Large intestine (tissue), 3 donors: ENCODE measurements around the gene PYGM. TPM values are rescaled to one million over a fixed set of nuclear protein-coding genes. Genes with fewer than 3 reads are reported as not detected.

Experiments
- DNase-seq, 2 donors: peaks; one replicate each; pipeline versions ENCODE4 v3.0.0 to v3.0.0-alpha.2; 2013
- H3K27ac ChIP-seq: one replicate; pipeline ENCODE4 v1.5.1; 2013; ENCODE audit warnings: low read length
- H3K27me3 ChIP-seq: 2 replicates; pipeline ENCODE4 v1.6.1; 2013; ENCODE audit warnings: low read length; ENCODE audit not compliant: control insufficient read depth, insufficient read depth
- H3K36me3 ChIP-seq: 2 replicates; pipeline ENCODE4 v1.6.1; 2013; ENCODE audit warnings: low read length; ENCODE audit not compliant: control insufficient read depth, insufficient read depth
- H3K4me1 ChIP-seq: one replicate; pipeline ENCODE4 v1.6.1; 2013; ENCODE audit warnings: low read length; ENCODE audit not compliant: control insufficient read depth, insufficient read depth
- H3K4me3 ChIP-seq: one replicate; pipeline ENCODE4 v1.5.1; 2013; ENCODE audit warnings: low read length
- H3K9me3 ChIP-seq: one replicate; pipeline ENCODE4 v1.6.1; 2013; ENCODE audit warnings: mild to moderate bottlenecking, low read depth, low read length, moderate library complexity; ENCODE audit not compliant: control insufficient read depth
- WGBS: methylation state at CpG from one replicate; pipeline ENCODE4 v1.1.5; 2013; ENCODE audit warnings: low lambda C conversion rate; ENCODE audit not compliant: insufficient coverage; 5-methylcytosine and 5-hydroxymethylcytosine counted together
- polyA plus RNA-seq: library from polyadenylated mRNA; unstranded; fragments of 120-200 nt; gene quantifications from one replicate; pipeline ENCODE4 v1.2.1, GENCODE V29; 2013

The PYGM gene
- polyA plus RNA-seq, 1 donor, result 2.4 TPM

DNA sequence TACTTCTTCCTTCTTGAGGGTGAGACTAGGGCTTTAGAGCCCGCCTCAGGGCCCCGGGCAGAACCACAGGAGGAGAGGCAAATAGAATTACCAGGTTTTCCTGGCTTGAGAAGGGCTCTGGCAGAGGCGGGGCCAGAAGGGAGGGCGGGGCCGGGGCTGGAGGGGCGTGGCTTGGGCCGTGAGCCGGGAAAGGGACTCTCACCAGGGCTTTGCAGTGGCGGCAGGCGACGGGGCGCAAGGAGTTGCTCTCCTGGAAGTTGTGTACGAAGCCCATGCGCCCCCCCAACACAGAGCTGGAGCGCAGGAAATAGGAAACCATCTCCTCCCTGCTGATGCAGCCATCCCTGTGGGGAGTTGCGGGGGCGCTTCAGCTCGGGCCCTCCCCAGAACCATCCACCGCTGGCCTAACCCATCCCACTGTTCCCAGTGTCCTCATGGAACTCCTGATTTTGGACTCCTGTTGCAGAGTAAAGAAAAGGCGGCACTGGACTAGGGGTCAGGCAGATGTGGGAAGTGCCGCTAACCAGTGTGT is 29.9 kb downstream of the PYGM start:
- Histone ChIP-seq H3K4me1 (peaks cover 9% of the 10 kb centered on the region), H3K4me3 (no peak overlapping the region), H3K27me3 (peaks cover 7% of the 10 kb centered on the region), H3K36me3 (no peaks in the 10 kb centered on the region), H3K27ac (no peak overlapping the region), H3K9me3 (no peaks in the 10 kb centered on the region)
- WGBS, result no CpG with 5 or more reads among the region's 21 CpGs
- peak in 1 of 2 donors; percentile 41 for DNase-seq

DNA sequence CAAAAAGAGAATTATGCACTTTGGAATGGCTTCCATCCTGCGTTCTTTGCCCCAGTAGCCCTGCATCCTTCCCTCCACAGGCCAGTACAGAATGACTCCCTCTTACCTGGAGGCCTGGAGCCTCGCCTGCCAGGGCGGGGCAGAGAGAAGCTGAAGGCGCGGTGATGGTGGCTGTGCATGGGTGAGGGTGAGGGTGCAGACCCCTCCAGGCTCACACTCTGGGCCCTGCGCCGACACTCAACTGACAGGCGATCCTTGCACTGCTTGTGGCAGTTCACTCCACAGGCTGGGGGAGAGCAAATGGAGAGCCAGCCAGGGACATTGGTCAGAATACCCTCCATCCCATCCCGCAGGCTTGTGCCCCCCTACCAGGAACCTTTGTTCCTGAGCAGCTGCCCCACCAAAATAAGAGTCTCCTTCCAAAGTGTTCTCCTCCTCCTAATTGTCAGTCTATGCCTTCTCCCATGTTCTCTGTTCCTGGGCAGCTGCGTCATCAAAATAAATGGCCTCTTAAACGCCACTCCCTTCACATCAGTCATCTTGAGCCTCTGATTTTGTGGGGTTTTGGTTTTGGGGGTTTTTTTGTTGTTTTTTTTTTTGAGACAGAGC is 30.9 kb downstream of the PYGM start:
- no CpG with 5 or more reads among the region's 11 CpGs for WGBS
- H3K27ac ChIP-seq, result no peak overlapping the region
- H3K4me3 ChIP-seq, result no peak overlapping the region
- H3K36me3 ChIP-seq, result no peaks in the 10 kb centered on the region
- H3K9me3 ChIP-seq, result no peaks in the 10 kb centered on the region
- peaks cover 19% of the 10 kb centered on the region for H3K4me1 ChIP-seq
- peaks cover 7% of the 10 kb centered on the region for H3K27me3 ChIP-seq
- no peak for DNase-seq

DNA sequence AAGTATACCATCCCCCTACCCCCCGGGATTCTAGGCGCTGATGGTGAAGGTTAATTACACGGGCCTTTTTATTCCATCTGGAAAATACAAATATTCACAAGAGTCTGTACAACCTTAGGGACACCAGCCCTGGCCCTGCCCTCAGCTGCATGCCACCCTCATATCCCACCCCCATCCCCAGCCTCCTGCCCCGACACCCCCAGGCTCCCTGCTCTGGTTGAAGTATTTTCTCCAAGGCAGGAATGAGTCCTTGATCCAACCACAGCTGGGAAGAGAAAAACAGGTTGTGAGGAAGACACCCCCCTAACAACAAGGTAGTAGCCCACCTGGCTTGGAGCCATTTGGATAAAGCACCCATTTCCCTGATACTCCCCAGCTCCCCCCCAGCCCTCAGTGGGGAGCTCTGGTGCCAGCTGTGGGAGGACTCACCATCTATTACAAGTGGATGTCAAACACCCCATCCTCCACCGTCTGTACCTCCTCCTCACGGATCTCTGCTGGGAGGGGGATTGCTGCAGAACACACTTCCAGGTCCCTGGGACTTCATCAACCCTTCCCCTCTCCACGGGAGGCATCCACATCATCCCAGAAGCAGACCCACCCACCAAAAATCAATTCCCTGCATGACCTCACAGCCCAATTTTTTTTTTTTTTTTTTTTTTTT is 32.8 kb downstream of the PYGM start:
- DNase-seq, result no peak
- no CpG with 5 or more reads among the region's 7 CpGs for WGBS
- H3K9me3 ChIP-seq, result peaks cover 5% of the 10 kb centered on the region
- peaks cover 25% of the 10 kb centered on the region for H3K4me1 ChIP-seq
- H3K4me3 ChIP-seq, result no peak overlapping the region
- H3K27ac ChIP-seq, result no peak overlapping the region
- peaks cover 16% of the 10 kb centered on the region for H3K27me3 ChIP-seq
- no peaks in the 10 kb centered on the region for H3K36me3 ChIP-seq

DNA sequence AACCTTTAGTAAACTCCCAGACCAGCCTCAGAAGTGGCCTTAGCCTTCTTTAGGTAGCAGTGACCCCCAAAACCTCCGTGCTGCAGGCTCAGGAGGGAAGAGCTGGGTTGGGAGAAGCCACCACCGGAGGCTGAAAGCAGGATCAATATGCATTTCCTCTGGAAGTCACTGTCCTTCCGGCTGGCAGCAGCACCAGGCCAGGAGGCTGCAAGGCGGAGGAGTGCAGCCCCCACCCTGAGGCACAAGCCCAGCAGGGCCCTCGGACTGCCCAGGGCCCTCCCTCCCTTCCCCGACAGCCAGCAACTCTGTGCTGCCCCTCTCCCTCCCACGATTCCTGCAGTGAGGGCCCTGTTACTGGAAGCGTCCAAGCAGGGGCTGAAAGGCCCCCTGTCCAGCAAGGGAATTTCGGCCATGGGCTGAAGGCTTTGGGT is 33.5 kb downstream of the PYGM start:
- H3K4me3 ChIP-seq, result no peak overlapping the region
- H3K9me3 ChIP-seq, result peaks cover 5% of the 10 kb centered on the region
- H3K27ac ChIP-seq, result no peak overlapping the region
- peaks cover 24% of the 10 kb centered on the region for H3K27me3 ChIP-seq
- no peak for DNase-seq
- peaks cover 25% of the 10 kb centered on the region for H3K4me1 ChIP-seq
- WGBS, result no CpG with 5 or more reads among the region's 9 CpGs
- H3K36me3 ChIP-seq, result no peaks in the 10 kb centered on the region

DNA sequence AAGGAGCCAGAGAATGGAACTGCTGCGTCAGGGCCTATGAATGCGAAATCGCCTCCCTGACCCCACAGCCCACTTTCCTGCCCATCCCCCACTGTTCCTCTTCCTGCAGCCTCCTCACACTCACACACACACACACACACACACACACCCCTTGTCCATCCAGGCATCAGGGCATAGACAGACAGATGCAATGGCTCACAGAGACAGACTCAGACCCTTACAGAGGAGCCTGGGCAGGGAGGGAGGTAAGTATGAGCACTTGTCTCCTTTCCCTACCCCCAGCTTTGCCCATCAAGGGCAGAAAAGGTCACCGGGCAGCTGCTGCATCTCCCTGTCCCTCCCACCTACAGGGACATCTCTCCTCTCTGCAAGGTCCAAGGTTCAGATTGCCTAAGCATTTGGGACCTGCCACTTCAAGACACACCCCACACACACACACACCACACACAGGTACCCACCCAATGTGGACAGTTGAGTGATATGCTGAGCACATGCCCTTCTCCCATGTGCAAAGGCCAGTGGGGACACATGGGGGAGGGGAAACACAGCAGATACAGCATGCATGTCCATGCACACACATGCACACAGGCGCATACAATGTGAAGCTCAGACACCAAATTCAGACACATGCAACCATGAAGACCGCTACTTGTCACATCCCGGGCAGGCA is 34.8 kb downstream of the PYGM start:
- H3K27me3 ChIP-seq, result peaks cover 30% of the 10 kb centered on the region
- no peak overlapping the region for H3K4me3 ChIP-seq
- H3K4me1 ChIP-seq, result peaks cover 25% of the 10 kb centered on the region
- peaks cover 5% of the 10 kb centered on the region for H3K9me3 ChIP-seq
- no CpG with 5 or more reads among the region's 7 CpGs for WGBS
- peak; percentile 76 to 89 for DNase-seq
- H3K27ac ChIP-seq, result no peak overlapping the region
- no peaks in the 10 kb centered on the region for H3K36me3 ChIP-seq

DNA sequence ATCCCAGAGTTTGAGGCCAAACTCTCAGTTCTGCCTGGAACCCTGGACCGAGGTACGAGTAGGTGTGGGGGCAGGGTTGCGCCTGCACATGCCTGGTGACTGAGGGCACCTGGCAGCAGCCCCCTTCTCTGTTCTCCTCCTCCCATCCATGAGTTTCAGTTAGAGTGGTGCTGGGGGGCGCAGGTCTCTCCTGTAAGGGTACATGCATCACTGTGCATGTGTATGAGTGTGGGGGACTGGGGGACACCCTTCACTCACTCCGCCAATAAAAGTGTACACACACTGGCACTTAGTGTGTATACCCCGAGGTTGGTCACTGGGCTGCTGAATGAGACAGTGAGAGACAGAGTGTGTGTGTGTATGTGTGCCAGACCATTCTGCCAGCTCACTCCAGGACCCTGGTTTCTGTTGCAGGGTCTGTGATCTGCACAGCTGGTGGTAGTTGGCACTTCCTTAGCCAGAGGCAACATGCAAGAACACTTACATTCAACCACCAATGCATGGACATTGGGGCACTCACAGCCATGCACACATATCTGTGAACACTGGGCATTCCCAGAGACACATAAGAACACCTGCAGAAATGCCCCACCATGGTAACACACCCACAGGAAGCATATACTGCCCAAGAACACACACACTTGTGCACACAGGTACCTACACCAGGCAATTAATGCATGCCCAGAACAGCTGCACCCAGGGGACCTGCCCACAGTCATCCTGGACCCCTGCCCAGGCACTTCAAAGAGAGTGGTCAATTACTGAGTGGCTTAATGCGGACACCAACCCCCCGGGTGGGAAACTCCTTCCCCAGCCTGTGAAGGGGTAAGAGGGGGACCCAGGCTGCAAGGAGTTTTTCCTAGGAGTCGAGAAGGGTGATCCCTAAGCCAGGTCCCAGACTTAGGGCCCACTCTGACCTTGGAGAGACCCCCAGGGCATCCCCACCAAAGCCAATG is 35.6 kb downstream of the PYGM start:
- Histone ChIP-seq H3K27ac (no peak overlapping the region), H3K4me1 (peaks cover 25% of the 10 kb centered on the region), H3K4me3 (no peak overlapping the region), H3K9me3 (peaks cover 5% of the 10 kb centered on the region), H3K27me3 (peaks cover 34% of the 10 kb centered on the region), H3K36me3 (no peaks in the 10 kb centered on the region)
- WGBS, result no CpG with 5 or more reads among the region's 9 CpGs
- DNase-seq, result no peak

- Histone ChIP-seq H3K9me3 (peaks cover 5% of the 10 kb centered on the region), H3K36me3 (no peaks in the 10 kb centered on the region), H3K27ac (peak within 1 kb of the TSS; percentile 33), H3K4me1 (peaks cover 25% of the 10 kb centered on the region), H3K4me3 (peak within 1 kb of the TSS; percentile 69), H3K27me3 (peaks cover 40% of the 10 kb centered on the region)
- DNase-seq, result peak; percentile 68 to 73
- WGBS, result no CpG with 5 or more reads among the region's 66 CpGs
These were observed 36.5 kb downstream of the PYGM start, which contains the start of gene NRXN2 for GRCh38 chr11:64723117-64723906. Gene NRXN2 (minus strand): TSS chr11:64723197. CDS start chr11:64713699, 9,498 bp downstream.

- DNase-seq, result no peak
- no peak overlapping the region for H3K27ac ChIP-seq
- peaks cover 25% of the 10 kb centered on the region for H3K4me1 ChIP-seq
- no peaks in the 10 kb centered on the region for H3K36me3 ChIP-seq
- WGBS, result 40% methylated on average over 1 of the region's 36 CpGs
- peaks cover 50% of the 10 kb centered on the region for H3K27me3 ChIP-seq
- H3K4me3 ChIP-seq, result peak overlapping the region; percentile 6
- peaks cover 5% of the 10 kb centered on the region for H3K9me3 ChIP-seq
These were observed 37.4 kb downstream of the PYGM start for GRCh38 chr11:64722141-64723065.

- peaks cover 5% of the 10 kb centered on the region for H3K9me3 ChIP-seq
- H3K36me3 ChIP-seq, result no peaks in the 10 kb centered on the region
- WGBS, result no CpG with 5 or more reads among the region's 3 CpGs
- H3K4me3 ChIP-seq, result no peak overlapping the region
- DNase-seq, result no peak
- peaks cover 25% of the 10 kb centered on the region for H3K4me1 ChIP-seq
- no peak overlapping the region for H3K27ac ChIP-seq
- peaks cover 60% of the 10 kb centered on the region for H3K27me3 ChIP-seq
These were observed 38.4 kb downstream of the PYGM start for GRCh38 chr11:64721359-64721699.
